HCT116 (cell line): Measurements from ENCODE around the gene SYP. TPM values are rescaled to one million over a fixed set of nuclear protein-coding genes. Genes with fewer than 3 reads are reported as not detected.

Experiments used
- ATAC-seq: fragments of 200-7000 bp; cut with Tn5 transposase; 2 replicates; pipeline ENCODE4 v1.9.1; 2020; ENCODE audit warnings: mild to moderate bottlenecking, moderate library complexity
- Bru-seq: library from RNA; stranded (reverse); fragments of 400-500 nt; gene quantifications from one replicate; lab custom pipeline; 2021; lab: Mats Ljungman, UMichigan
- BruChase-seq, 2 experiments: library from RNA; stranded (reverse); fragments of 400-500 nt; gene quantifications; one replicate each; lab custom pipeline; 2021; lab: Mats Ljungman, UMichigan
- BruUV-seq: library from RNA; stranded (reverse); fragments of 400-500 nt; replicated peaks from 2 replicates; lab custom pipeline; 2021; lab: Mats Ljungman, UMichigan
- CTCF ChIA-PET: fragments of 300-600 bp; sonication (Branson Sonifier 250); formaldehyde crosslinking; loops from one replicate; lab custom pipeline; 2021; ENCODE audit warnings: antibody characterized with exemption; lab: Charles Lee
- POLR2A ChIA-PET: fragments of 300-600, 350-600 bp; sonication (Branson Sonifier 250); formaldehyde crosslinking; loops from one replicate; lab custom pipeline; 2021; ENCODE audit warnings: antibody characterized with exemption; lab: Charles Lee
- RAD21 ChIA-PET, 2 experiments: fragments of 300-600 bp; sonication (Branson Sonifier 250); formaldehyde crosslinking; loops; one replicate each; lab custom pipeline; 2023; ENCODE audit warnings: low total read pairs in 2 of 2; ENCODE audit not compliant: uncharacterized antibody in 2 of 2, unreplicated experiment in 2 of 2, low non-redundant PET in 1 of 2; lab: Charles Lee
- DNase-seq: peaks from one replicate; pipeline ENCODE4 v3.0.0-alpha.2; 2010; ENCODE audit warnings: low read depth, low spot score
- H2AFZ ChIP-seq: fragments of 200-600 bp; shearing (Covaris generic), sonication (generic); 2 replicates; pipeline ENCODE4 v1.6.1; 2017; ENCODE audit warnings: low read depth, mixed run types, mixed read lengths, antibody characterized with exemption, low read length; ENCODE audit not compliant: poor library complexity, severe bottlenecking
- H3K27ac ChIP-seq: 2 replicates; pipeline ENCODE4 v1.5.1; 2012; ENCODE audit warnings: low read depth, low read length
- H3K27me3 ChIP-seq: fragments of 200-600 bp; sonication (generic); 2 replicates; pipeline ENCODE4 v1.6.1; 2016; ENCODE audit warnings: mixed run types, low read length, mixed read lengths; ENCODE audit not compliant: insufficient read depth
- H3K36me3 ChIP-seq, 2 experiments: fragments of 200-500 bp in 1 of 2; fragments of 200-600 bp in 1 of 2; sonication (Bioruptor generic) in 1 of 2; sonication (generic) in 1 of 2; 2 replicates each; pipeline versions ENCODE4 v1.5.1 to v1.6.1; 2014 to 2016; ENCODE audit warnings: low read length in 2 of 2, inconsistent platforms in 1 of 2, mixed read lengths in 1 of 2, mixed run types in 1 of 2; ENCODE audit not compliant: insufficient read depth in 2 of 2, control insufficient read depth in 1 of 2
- H3K4me1 ChIP-seq, 2 experiments: fragments of 200-600 bp in 1 of 2; sonication (generic) in 1 of 2; 2 replicates each; pipeline versions ENCODE4 v1.5.1 to v1.6.1; 2012 to 2017; ENCODE audit warnings: low read length in 2 of 2, inconsistent platforms in 1 of 2, mild to moderate bottlenecking in 1 of 2, mixed read lengths in 1 of 2, mixed run types in 1 of 2, moderate library complexity in 1 of 2; ENCODE audit not compliant: insufficient read depth in 2 of 2, control insufficient read depth in 1 of 2
- H3K4me2 ChIP-seq: fragments of 200-600 bp; sonication (generic); 2 replicates; pipeline ENCODE4 v1.6.1; 2017; ENCODE audit warnings: mixed run types, low read length, mixed read lengths
- H3K4me3 ChIP-seq, 2 experiments: fragments of 200-600 bp in 1 of 2; sonication (generic) in 1 of 2; replicated peaks in 1 of 2; 2 replicates each; pipeline ENCODE4 v1.5.1; 2011 to 2016; ENCODE audit warnings: low read length in 2 of 2, control low read depth in 1 of 2, low read depth in 1 of 2, mild to moderate bottlenecking in 1 of 2, mixed read lengths in 1 of 2, mixed run types in 1 of 2
- H3K79me2 ChIP-seq: fragments of 200-600 bp; sonication (generic); 2 replicates; pipeline ENCODE4 v1.6.1; 2017; ENCODE audit warnings: mild to moderate bottlenecking, mixed run types, low read length, moderate library complexity, mixed read lengths; ENCODE audit not compliant: insufficient read depth
- H3K9ac ChIP-seq: fragments of 200-600 bp; sonication (generic); 2 replicates; pipeline ENCODE4 v1.6.1; 2016; ENCODE audit warnings: low read length, mixed read lengths
- H3K9me2 ChIP-seq: fragments of 200-600 bp; sonication (generic), shearing (Covaris generic); 2 replicates; pipeline ENCODE4 v1.6.1; 2017; ENCODE audit warnings: mixed run types, mild to moderate bottlenecking, moderate library complexity; ENCODE audit not compliant: insufficient read depth
- H3K9me3 ChIP-seq, 2 experiments: fragments of 200-500 bp in 1 of 2; fragments of 200-600 bp in 1 of 2; sonication (Bioruptor generic) in 1 of 2; sonication (generic) in 1 of 2; 2 replicates each; pipeline ENCODE4 v1.6.1; 2014 to 2017; ENCODE audit warnings: low read length in 2 of 2, mixed read lengths in 2 of 2, inconsistent platforms in 1 of 2, low read depth in 1 of 2, mild to moderate bottlenecking in 1 of 2, mixed run types in 1 of 2, moderate library complexity in 1 of 2; ENCODE audit not compliant: control insufficient read depth in 1 of 2, insufficient read depth in 1 of 2
- H4K20me1 ChIP-seq: fragments of 200-600 bp; sonication (generic), shearing (Covaris generic); 2 replicates; pipeline ENCODE4 v1.6.1; 2017; ENCODE audit warnings: mixed run types, mild to moderate bottlenecking, moderate library complexity; ENCODE audit not compliant: insufficient read depth
- EGR1 ChIP-seq: IDR thresholded peaks from 2 replicates; pipeline ENCODE4 v1.6.1; 2012; ENCODE audit warnings: low read depth
- ELF1 ChIP-seq: IDR thresholded peaks from 2 replicates; pipeline ENCODE4 v1.6.1; 2012; ENCODE audit warnings: low read depth, borderline replicate concordance
- POLR2A ChIP-seq: IDR thresholded peaks from 2 replicates; pipeline ENCODE4 v1.7.0; 2011; ENCODE audit warnings: borderline replicate concordance; ENCODE audit not compliant: insufficient read depth, insufficient read length; ENCODE audit errors: extremely low read depth
- POLR2AphosphoS5 ChIP-seq: IDR thresholded peaks from 2 replicates; pipeline ENCODE4 v1.6.1; 2011; ENCODE audit warnings: mild to moderate bottlenecking, low read depth, low read length, moderate library complexity
- TCF7L2 ChIP-seq: IDR thresholded peaks from 2 replicates; pipeline ENCODE4 v1.7.0; 2011; ENCODE audit warnings: borderline replicate concordance, inconsistent platforms; ENCODE audit not compliant: insufficient read depth, insufficient read length; ENCODE audit errors: extremely low read depth
- YY1 ChIP-seq: IDR thresholded peaks from 2 replicates; pipeline ENCODE4 v1.6.1; 2011; ENCODE audit warnings: low read length, low read depth, moderate library complexity, mild to moderate bottlenecking; ENCODE audit not compliant: insufficient replicate concordance; ENCODE audit errors: extremely low read depth
- ZBTB33 ChIP-seq: IDR thresholded peaks from 2 replicates; pipeline ENCODE4 v1.6.1; 2011; ENCODE audit warnings: mild to moderate bottlenecking, low read length, moderate library complexity; ENCODE audit not compliant: insufficient replicate concordance; ENCODE audit errors: extremely low read depth
- ZFX ChIP-seq: fragments of 450-650 bp; IDR thresholded peaks from 2 replicates; pipeline ENCODE4 v1.6.1; 2017
- intact Hi-C: fragments of 100-400 bp; cut with micrococcal nuclease; formaldehyde crosslinking; loops from 2 replicates; pipeline ENCODE4 v1.10.0; 2022
- long read RNA-seq: library from polyadenylated mRNA; unstranded; transcript quantifications from one replicate; pipeline ENCODE4 v2.0.0, GENCODE V29; 2021; ENCODE audit not compliant: unreplicated experiment
- polyA plus RNA-seq: library from polyadenylated mRNA; unstranded; fragments of >200 nt; gene quantifications from 2 replicates; pipeline ENCODE4 v1.2.1, GENCODE V29; 2012; ENCODE audit warnings: missing spikeins
- total RNA-seq: library from RNA; stranded (reverse); gene quantifications from one replicate; pipeline ENCODE4 v1.2.1, GENCODE V29; 2021; ENCODE audit not compliant: unreplicated experiment

The SYP gene
- total RNA-seq = 1.2 TPM
- polyA plus RNA-seq = 0.99 and 1.1 TPM in 2 replicates
- percentile 35 among the genes with signal in this experiment for Bru-seq, nascent RNA
- BruChase-seq, experiment 1, labeled RNA remaining after a 6-hour chase = percentile 34 among the genes with signal in this experiment
- percentile 37 among the genes with signal in this experiment for BruChase-seq, experiment 2, labeled RNA remaining after a 2-hour chase
- long read RNA-seq = 0 reads

DNA sequence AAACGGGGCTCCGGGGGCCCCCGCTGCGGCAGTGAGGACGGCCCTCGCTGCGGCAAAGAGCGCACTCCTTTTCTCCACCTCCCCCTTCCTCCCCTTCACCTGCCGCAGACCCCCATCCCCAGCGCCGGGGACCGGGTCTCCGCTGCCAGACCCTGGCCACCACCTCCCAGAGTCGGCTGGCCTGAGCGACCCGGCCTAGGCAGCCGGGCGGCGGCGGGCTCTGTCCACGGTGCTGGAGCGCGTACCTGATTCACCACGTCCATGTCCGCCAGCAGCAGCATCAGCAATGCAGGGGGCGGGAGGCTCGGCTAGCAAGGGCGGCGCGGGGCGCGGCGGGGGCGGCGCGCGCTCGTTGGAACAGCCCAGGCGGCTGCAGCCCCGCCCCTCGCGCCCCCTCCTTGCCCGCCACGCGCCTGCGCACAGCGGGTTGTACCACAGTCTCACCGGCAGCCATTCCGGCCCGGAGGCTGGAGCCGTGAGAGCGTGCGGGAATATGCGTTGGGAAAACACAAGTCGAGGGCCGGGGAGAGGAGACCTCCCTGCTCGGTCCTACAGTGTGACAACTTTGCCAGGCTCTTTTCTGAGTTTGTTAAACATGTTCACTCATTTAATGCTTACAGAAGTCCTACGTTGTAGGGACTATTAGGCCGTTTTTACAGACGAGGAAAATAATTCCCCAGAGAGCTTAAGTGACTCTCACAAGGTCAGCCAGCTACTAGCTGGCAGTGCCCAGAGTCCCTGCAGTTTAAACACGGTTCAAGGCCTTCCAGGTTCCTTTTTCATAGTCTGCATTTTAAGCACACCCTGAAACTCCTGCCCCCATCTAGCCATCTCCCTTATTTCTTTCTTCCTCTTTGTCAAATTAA is at the start of gene SYP:
Gene SYP, minus strand, starts transcription at position 288 of the 866 bp plus-strand sequence. Its CDS starts 7 bp downstream, at position 281.
- Histone ChIP-seq H3K4me1 (peaks cover 3 to 6% of the 10 kb centered on the region in 2 experiments), H3K9me2 (no peaks in the 10 kb centered on the region), H3K4me3 (peak within 1 kb of the TSS; percentile 35 to 48), H3K27ac (peak within 1 kb of the TSS; percentile 47), H3K27me3 (no peaks in the 10 kb centered on the region), H3K79me2 (no peaks in the 10 kb centered on the region), H3K36me3 (no peaks in the 10 kb centered on the region), H3K4me2 (peak within 1 kb of the TSS; percentile 73), H3K9ac (peak within 1 kb of the TSS; percentile 62), H2AFZ (no peak within 1 kb of the TSS), H4K20me1 (no peaks in the 10 kb centered on the region), H3K9me3 (no peaks in the 10 kb centered on the region)
- DNase-seq = peak; percentile 48
- peak; percentile 98 for ATAC-seq
- RAD21 ChIA-PET = no interaction called here
- TF ChIP-seq ZBTB33 (peak; percentile 68), POLR2AphosphoS5 (peak; percentile 94), ZFX (no peak), TCF7L2 (peak; percentile 41), YY1 (peak; percentile 83), ELF1 (no peak), EGR1 (no peak), POLR2A (peak; percentile 86)
- TSS peak; percentile 96 for BruUV-seq
- POLR2A ChIA-PET = interaction anchor here (1.7 kb wide), 1 partner anchor 9 kb away, joined by 8 read pairs; no protein-coding TSS in a partner anchor
- intact Hi-C loops = loop anchor here (1.0 to 10.0 kb wide), 2 partner anchors 8 to 635 kb away; no protein-coding TSS in a partner anchor
- CTCF ChIA-PET = no interaction called here
